Renal pelvis (tissue), 4 donors: Measurements from ENCODE around the gene ANKRD52. TPM values are rescaled to one million over a fixed set of nuclear protein-coding genes. Genes with fewer than 3 reads are reported as not detected.

Experiments
- DNase-seq: peaks from one replicate; pipeline ENCODE4 v3.0.0-alpha.2; 2013
- polyA plus RNA-seq, 3 donors: library from polyadenylated mRNA; unstranded; fragments of 120-200 nt; gene quantifications; one replicate each; pipeline ENCODE4 v1.2.1, GENCODE V29; 2013; ENCODE audit not compliant: insufficient read length in 3 of 3

The ANKRD52 gene
- polyA plus RNA-seq, 3 donors, result 32.8 to 40.5 (median 39.0) TPM

DNA sequence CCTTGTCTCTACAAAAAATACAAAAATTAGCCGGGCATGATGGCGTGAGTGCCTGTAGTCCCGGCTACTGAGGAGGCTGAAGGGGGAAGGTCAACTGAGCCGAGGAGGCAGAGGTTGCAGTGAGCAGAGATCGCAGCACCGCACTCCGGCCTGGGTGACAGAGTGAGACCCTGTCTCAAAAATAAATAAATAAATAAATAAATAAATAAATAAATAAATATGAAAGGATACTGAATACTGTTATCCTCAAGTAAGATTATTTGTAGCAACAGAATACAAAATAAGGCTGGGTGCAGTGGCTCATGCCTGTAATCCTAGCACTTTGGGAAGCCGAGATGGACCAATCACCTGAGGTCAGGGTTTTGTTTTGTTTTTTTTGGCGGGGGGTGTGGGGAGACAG, 38.3 kb downstream of the ANKRD52 start:
- DNase-seq, result no peak

DNA sequence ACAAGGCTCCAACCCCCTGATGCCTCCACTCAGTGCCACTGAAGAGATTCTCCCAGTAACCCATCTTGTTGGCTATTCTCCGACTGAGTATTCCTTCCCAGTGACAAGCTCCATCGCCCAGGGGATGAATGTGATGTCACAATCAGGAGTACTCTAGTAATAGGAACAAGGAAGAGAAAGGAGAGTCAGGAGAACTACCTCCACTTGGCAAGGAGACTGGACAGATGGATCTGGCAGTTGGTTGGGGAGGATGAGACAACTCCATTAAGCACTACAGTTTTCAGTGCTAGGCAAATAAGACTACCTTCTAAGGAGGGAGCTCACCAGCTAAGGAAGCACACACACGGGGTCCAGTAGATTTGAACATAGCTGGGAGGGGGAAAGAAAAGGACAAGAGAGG, 41.7 kb downstream of the ANKRD52 start:
- DNase-seq, result no peak

DNA sequence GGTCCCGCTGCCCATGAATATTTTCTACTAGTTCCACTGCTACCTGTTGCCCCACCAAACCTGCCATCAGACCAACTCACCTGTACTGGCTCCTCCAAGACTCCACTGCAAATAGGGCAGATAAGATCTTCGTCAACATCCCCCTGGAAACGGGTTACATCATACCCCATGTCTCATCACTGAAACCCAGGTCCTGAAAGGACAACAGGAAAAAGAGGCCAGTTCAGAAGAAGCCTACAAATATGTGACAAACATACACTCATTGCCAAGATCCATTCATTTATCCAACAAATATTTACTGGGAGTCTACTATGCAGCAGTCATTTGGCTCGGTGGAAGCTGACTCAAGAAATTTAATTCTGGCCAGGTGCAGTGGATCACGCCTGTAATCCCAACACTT, 44.3 kb downstream of the ANKRD52 start:
- DNase-seq, result no peak

DNA sequence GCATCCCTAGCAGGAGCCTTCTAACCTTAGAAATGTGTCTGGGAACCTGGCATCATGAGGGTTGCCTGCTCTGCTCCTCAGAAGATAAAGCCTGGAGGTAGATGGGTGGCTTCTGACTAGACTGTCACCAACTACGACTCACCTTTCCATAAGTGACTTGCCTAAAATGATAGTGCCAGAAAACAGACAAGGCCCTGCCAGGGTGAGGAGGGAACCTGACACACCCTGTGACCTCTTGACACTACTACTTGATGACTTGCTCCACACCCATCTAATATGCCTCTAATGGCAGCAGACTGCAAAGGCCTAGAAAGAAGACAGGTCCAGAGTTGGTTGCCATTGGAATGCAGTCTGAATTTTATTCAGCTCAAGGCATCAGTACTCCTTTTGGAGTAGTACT, 45.8 kb downstream of the ANKRD52 start:
- no peak for DNase-seq

DNA sequence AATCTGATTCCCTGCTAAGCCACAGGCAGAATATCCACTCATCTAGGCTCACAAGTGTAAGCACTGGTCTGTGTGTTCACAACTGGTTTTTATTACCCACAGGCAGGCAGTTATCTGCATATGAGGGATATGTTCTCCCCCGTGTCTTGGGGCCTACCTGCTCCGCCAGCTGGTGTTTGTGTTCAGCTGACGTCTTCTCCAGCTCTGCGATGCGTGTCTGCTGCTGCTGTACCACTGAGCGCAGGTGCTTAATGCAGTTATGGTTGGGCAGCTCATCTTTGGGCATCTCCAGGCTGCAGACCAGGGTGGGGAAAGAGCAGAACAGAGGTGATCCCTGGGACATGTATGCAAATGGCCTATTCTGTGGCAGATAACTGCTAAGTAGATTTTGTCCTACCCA, 50.2 kb downstream of the ANKRD52 start:
- DNase-seq, result no peak

DNA sequence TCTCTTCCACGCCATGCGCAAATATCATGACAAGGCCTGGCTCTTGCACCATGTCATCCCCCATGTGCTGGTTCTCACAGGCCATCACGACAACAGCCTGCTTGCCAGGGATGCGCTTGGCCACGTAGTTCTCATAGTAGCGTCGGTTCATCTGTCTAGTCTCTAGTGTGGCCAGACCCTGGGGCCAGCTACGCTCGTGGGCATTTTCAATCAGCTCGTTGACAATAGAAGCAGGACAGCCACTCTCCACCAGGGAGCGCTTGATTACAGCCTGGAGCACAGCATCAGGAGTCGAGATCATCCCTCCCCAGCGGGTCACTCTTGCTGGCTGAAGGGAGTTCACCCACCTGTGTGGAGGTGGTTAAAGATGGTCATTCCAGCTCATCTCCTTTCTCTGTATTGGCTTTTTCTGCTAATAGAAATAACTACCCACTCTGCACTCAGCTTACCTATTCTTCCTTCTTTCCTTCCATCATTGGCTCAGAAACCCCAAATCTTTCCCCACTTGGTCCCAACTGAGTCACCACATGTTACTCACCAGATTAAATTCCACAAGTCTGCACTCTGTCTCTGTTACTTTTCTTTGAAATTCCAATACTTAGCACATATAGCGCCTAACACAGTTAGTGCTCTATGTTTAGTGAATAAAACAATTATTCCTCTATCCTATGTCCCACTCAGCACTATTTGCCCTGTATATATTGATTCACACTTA, 51.6 kb downstream of the ANKRD52 start:
- DNase-seq, result no peak

DNA sequence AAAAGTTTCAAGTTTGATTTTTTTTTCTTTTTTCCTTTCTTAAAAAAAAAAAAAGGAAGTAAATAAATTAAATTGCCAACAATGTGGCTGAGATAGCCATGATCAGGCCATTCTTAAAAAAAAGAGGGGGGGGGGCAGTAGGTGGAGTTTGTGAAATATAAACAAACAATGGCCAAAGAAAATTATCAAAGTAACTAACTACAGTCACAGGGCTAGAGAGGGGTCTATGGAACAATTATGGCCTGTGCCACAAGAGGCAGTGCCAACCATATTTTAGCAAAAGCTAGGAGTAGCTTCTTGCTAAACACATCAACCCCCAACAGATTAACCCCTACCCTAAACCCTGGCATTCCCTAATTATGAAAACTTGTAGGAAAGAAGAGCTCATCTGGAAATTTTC, 52.7 kb downstream of the ANKRD52 start:
- DNase-seq, result no peak

DNA sequence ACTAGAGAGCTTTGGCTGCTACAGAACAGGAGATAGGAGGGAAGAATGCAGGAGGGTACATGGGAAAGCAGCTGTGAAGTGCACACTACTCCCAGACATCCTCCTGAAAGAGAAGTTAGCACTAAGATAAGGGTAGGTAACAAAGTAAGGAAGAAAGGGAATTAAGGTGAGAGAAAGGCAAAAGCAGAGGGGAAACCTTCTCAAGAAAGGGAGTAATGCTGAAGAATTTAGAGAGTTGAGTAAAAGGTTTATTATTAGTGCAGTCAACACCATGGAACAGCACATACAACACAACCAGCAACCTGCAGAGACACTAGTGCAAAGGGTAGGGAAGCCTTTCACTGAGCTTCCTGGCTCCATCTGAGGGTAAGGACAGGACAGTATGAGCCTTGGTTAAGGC, 53.9 kb downstream of the ANKRD52 start:
- no peak for DNase-seq

DNA sequence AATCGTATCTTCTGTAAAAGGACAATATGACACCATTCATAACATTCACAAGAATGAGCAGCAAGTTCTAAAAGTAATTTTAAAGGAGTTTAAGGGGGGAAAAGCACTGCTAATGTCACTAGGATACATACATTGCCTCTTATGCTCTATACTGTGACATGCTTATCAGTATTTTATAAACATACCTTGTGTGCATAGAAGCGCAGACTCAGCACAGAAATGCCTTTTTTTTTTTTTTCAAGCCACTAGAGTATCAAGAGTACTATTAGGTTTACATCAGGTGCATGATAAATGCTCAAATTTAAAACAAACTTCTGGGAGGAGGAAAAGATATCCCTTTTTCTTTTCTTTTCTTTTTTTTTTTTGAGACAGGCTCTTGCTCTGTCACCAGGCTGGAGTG, 55.3 kb downstream of the ANKRD52 start:
- no peak for DNase-seq

DNA sequence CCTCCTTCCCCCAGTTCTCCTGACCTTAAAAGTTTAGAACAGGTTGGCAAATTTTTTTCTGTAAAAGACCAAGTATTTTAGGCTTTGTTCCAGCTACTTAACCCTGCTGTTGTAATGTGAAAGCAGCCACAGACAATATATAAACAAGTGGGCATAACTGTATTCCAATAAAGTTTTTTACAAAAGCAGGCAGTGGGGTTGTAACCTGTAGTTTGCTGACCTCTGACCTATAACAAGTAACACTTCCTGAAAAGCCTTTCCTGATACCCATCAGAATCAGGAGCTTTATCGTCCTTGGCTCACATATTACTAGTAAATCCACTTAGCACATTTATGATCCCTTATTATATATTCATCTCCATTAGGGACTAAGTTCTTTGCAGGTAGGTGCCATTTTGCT, 55.8 kb downstream of the ANKRD52 start:
- DNase-seq, result no peak

DNA sequence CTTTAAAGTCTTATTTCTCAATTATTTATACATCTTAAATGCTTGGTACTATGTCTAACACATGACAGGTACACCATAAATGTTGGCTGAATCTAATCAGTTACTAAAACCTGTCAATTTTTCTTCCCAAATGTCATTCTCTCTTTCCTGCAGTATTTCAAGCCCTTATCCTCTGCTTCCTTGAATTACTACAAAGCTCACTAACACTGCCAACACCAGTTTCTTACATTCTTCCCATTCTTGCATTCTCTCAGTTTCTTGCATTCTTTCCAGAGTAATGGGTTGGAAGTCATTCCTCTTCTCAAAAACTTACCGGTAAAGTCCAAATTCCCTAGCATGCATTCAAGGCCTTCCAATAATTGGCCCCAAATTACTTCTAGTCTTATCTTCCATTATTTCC, 59.3 kb downstream of the ANKRD52 start:
- no peak for DNase-seq

DNA sequence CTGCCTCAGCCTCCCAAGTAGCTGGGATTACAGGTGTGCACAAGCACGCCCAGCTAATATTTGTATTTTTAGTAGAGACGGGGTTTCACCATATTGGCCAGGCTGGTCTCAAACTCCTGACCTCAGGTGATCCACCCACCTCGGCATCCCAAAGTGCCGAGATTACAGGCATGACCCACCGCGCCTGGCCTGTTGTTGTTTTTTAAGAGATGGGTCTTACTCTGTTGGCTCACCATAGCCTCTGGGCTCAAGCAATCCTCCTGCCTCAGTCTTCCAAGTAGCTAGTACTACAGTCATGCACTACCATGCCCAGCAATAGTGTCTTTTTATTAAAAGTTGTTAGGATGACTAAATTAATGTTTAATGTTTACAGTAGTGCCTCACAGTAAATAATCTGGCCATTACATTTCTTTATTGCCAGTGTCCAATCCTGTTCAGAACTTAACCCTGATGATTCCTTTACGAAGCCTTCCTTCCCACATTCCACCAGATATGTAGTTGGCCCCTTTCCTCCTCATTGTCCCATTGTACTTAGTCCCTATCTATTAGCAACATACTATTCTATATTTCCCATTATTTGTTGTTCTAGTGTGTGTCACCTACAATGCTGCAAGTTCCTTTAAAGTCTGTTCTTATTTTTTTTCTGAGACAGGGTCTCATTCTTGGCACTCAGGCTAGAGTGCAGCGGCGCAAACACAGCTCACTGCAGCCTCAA, 60.1 kb downstream of the ANKRD52 start:
- no peak for DNase-seq

DNA sequence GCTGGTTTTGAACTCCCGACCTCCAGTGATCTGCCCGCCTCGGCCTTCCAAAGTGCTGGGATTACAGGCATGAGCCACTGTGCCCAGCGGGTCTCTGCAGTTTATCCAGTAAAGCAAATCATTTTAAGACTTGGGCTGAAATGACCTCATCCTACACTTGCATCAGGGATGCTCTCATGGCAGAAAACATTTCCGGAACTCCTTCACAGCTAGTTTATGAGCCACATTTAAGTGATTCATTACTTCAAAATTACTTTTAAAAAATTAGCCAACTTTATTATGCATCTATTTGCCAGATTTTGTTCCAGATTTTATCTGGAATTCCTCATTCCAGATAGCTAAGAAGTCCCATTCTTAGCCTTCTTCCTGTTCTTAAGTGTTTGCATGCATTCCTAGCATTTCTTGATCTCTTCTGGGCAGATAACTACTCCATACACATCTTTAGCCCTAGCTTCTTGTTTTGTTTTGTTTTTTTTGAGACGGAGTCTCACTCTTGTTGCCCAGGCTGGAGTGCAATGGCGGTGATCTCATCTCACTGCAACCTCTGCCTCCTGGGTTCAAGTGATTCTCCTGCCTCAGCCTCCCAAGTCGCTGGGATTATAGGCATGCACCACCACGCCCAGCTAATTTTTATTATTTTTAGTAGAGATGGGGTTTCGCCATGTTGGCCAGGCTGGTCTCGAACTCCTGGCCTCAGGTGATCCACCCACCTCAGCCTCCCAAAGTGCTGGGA, 61.2 kb downstream of the ANKRD52 start:
- peak; percentile 19 for DNase-seq

DNA sequence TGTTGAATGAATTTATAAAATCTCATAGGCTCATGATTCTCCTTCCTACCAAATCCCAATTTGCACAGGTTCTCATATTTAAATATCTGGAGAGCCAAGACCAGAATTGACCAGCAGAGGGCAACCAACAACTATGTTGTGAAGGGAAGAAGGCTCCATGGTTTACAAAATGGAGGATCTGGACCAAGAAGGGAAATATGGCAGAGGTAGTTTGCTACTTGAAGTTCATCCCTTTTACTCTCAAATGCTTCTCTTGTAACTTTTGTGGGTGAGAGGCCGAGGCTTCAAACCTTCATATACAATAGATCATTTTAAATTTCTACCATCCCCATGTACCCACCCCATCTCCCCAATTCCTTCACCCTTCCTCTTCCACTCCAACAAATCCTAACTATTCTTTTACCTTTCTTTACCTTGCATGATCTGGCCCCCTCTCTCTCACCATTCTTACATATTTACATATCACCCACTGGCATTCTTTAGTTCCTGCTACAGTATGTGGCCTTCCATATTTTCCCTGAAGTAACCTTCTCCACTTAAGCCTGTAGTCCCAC, 65.1 kb downstream of the ANKRD52 start:
- DNase-seq, result peak; percentile 81

DNA sequence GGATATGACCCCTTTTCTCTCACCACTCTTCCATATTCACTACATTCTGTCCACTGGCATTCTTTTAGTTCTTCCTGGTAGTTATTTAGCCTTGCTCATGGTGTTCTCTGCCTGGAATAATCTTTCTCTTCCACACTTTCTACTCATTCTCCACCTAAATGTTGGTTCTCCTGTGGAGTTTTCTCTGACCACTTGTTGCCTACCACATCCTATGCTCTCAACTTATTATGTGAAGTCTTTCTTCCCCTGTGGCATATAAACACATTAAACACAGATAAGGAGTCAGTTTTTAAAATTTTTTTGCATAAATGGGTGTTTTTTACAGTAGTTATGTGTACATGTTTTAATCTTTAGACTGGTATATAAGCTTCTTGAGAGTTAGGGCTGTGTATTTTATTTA, 65.6 kb downstream of the ANKRD52 start:
- no peak for DNase-seq

DNA sequence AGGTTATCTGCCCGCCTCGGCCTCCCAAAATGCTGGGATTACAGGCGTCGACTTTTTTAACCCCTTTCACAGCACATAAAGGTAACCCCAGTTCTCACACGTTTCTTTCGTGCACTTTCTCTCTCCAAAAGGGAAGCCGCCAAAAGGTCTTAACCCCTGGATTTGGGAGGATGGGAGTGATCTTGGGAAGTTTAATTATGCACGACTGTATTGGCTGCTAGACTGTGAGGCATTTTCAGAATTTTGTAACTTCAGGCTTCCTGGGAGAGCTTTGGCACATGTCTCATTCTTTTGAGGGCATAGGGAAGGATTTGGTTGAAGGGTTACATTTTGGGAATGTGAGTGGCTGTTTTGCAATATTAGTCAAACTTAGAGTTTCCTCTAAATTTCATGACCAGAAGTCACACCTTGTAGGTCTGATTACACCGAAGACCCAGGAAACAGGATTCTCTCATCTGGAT, 67.5 kb downstream of the ANKRD52 start:
- no peak for DNase-seq

DNA sequence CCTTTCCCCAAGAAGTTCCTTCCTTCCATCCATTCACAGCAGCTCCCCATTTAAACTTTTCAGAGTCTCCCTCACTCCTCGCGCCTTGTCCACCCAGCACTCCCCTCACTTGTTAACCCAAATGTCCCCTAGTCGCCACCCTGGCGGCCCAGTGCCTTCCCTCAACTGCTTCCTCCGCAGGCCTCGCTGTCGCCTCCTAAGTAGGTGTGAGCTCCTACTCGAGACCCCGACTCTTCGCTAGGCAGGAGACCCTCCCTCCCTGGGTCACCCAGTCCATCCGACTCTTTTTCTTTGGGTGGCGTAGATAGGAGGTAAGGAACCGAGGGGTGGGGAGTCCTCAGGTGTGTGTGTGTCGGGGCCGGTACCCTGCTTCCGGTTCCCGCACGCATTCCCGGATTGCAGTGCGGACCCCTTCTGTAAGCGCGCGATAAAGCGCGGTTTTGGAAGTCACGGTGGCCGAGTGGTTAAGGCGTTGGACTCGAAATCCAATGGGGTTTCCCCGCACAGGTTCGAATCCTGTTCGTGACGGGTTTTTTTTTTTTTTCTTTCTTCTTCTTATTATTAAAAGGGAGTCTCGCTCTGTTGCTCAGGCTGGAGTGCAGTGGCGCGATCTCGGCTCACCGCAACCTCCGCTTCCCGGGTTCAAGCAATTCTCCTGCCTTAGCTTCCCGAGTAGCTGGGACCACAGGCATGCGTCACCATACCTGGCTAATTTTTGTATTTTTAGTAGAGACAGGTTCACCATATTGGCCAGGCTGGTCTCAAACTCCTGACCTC, 68.1 kb downstream of the ANKRD52 start:
- peak; percentile 91 for DNase-seq

DNA sequence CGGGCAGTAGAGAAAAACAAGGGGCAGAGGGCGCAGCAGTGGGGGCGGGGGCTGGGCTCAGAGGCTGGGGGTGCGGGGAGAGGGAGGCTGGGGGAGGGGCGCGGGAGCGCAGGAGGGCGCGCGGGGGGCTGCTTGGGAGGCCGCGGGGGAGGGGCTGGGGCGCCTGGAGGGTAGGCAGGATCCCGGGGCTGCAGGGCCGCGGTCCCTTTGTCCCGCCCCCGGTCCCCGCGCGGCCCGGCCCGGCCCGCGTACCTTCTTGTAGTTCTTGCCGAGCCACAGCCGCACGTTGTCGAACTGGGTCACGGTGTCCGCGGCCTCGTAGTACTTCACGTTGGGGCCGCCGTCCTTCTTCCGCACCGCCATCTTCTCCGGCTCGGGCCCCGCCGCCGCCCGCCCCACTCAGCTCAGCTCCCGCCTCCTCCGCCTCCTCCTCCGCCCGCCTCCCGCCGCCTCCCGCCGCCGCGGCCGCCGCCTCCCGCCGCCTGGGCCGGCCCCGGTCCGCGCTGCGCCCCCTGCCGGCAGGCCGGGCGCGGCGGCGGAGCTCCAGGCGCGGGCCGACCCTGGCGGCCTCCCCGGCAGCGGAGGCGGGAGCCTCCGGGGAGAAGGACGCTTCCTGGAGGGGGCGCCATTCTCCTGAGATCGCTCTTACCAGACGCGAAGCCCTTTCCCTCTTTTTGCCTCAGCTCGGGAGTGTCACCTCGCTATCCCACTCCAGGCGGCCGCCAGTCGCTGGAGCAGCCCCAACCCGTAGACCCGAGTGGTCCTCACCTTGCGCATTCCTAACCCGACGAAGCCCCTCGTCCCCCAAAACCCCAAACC, 68.9 kb downstream of the ANKRD52 start, which contains the start of gene SMARCC2:
SMARCC2 (minus strand) TSS at position 385 of the 819 bp plus-strand sequence; CDS start at position 363, 22 bp downstream.
- DNase-seq, result peak; percentile 84

DNA sequence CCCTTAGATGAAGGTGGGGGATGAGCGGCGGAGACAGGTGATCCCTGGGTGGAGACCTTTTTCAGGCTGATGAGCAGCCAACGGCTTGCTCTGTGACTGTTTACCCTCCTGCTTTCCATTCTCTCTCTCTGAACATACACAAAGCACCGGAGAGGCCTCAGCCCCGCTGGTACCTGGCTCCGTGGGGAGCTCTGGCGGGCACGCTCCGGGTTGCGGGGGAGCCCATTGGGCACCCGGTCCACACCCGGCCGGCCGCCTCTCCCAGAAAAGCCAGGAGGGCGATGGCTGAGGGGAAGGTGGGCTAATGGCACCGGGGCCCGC, 69.4 kb downstream of the ANKRD52 start:
- DNase-seq, result peak; percentile 8

DNA sequence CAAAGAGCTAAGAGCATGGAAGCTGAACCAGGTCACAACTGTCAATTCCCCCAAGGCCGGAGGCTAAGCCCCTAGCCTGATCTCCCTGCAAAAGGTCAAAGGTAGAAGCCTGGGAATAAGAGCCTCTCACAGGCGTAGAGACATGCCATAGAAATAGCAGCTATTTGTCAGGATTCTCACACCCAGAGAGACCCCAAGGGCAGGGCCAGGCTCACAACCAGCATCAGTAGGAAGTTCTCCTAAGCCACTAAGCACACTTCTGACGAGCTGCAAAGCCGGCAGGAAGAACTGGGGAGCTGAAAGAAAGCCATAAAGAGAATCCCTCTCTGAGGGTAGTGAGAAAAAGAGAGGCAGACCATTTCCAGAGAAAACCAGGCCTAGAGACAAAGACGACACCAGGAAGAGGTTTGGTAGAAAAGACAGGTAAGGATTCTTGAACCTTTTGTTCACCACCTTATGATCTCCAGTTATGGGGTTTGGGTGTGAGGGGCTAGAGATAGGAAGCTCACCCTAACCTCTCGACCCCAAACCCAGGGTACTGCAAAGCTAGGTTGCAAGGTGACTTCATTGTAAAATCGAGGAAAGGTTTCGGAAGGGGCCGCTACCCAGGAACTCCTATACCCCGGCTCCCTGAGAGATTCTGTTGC, 69.9 kb downstream of the ANKRD52 start:
- DNase-seq, result peak; percentile 9
